Liver (tissue), 9 donors: ENCODE measurements around the gene SLC2A4. TPM values are rescaled to one million over a fixed set of nuclear protein-coding genes. Genes with fewer than 3 reads are reported as not detected.

Experiments used
- DNase-seq: peaks from one replicate; pipeline ENCODE4 v3.0.0-alpha.2; 2017; ENCODE audit warnings: low spot score
- H3K27ac ChIP-seq, 2 donors: one replicate each; pipeline ENCODE4 v1.7.0; 2013; ENCODE audit warnings: inconsistent platforms in 2 of 2, low read length in 2 of 2, control low read depth in 1 of 2, low read depth in 1 of 2, mild to moderate bottlenecking in 1 of 2
- H3K27me3 ChIP-seq, 4 donors: one replicate each; pipeline versions ENCODE4 v1.6.1 to v1.7.0; 2013; ENCODE audit warnings: low read length in 3 of 4, inconsistent platforms in 1 of 4, mild to moderate bottlenecking in 1 of 4, moderate library complexity in 1 of 4; ENCODE audit not compliant: control insufficient read depth in 4 of 4, insufficient read depth in 4 of 4
- H3K36me3 ChIP-seq, 4 donors: one replicate each; pipeline versions ENCODE4 v1.6.1 to v1.7.0; 2013; ENCODE audit warnings: low read length in 3 of 4, mild to moderate bottlenecking in 3 of 4, low read depth in 1 of 4, moderate library complexity in 1 of 4; ENCODE audit not compliant: control insufficient read depth in 4 of 4, insufficient read depth in 3 of 4
- H3K4me1 ChIP-seq, 4 donors: one replicate each; pipeline versions ENCODE4 v1.6.1 to v1.7.0; 2013; ENCODE audit warnings: low read length in 3 of 4, mild to moderate bottlenecking in 3 of 4, moderate library complexity in 1 of 4; ENCODE audit not compliant: control insufficient read depth in 4 of 4, insufficient read depth in 4 of 4
- H3K4me3 ChIP-seq, 3 donors: one replicate each; pipeline versions ENCODE4 v1.6.1 to v1.7.0; 2013; ENCODE audit warnings: low read length in 3 of 3, control low read depth in 1 of 3, low read depth in 1 of 3, mild to moderate bottlenecking in 1 of 3
- H3K9ac ChIP-seq, 2 donors: one replicate each; pipeline ENCODE4 v1.7.0; 2013; ENCODE audit warnings: low read length in 2 of 2, mild to moderate bottlenecking in 2 of 2, moderate library complexity in 2 of 2, control low read depth in 1 of 2, low read depth in 1 of 2
- H3K9me3 ChIP-seq, 4 donors: one replicate each; pipeline versions ENCODE4 v1.6.1 to v1.7.0; 2013; ENCODE audit warnings: low read length in 3 of 4; ENCODE audit not compliant: control insufficient read depth in 4 of 4
- ATF3 ChIP-seq: IDR thresholded peaks from 2 replicates; pipeline ENCODE4 v1.6.1; 2016; ENCODE audit warnings: antibody characterized with exemption
- CTCF ChIP-seq: fragments of 150-350 bp; IDR thresholded peaks from 2 replicates; pipeline ENCODE4 v1.5.1; 2017; ENCODE audit warnings: improper control_type of control experiment, low read depth, low read length; ENCODE audit not compliant: missing input control
- EGR1 ChIP-seq, 2 donors: IDR thresholded peaks; 2 replicates each; pipeline ENCODE4 v1.6.1; 2016 to 2018; ENCODE audit warnings: antibody characterized with exemption in 2 of 2, low read depth in 2 of 2
- FOXA1 ChIP-seq: IDR thresholded peaks from 2 replicates; pipeline ENCODE4 v1.6.1; 2016; ENCODE audit warnings: antibody characterized with exemption
- FOXA2 ChIP-seq: IDR thresholded peaks from 2 replicates; pipeline ENCODE4 v1.6.1; 2016; ENCODE audit warnings: antibody characterized with exemption
- GABPA ChIP-seq, 2 donors: IDR thresholded peaks in 1 of 2; conservative IDR thresholded peaks in 1 of 2; 2 replicates each; pipeline ENCODE4 v1.6.1; 2016; ENCODE audit warnings: antibody characterized with exemption in 2 of 2, mild to moderate bottlenecking in 1 of 2, moderate library complexity in 1 of 2
- HNF4A ChIP-seq, 2 donors: conservative IDR thresholded peaks; 2 replicates each; pipeline ENCODE4 v1.6.1; 2016; ENCODE audit warnings: antibody characterized with exemption in 2 of 2, mild to moderate bottlenecking in 2 of 2
- HNF4G ChIP-seq: IDR thresholded peaks from 2 replicates; pipeline ENCODE4 v1.6.1; 2016; ENCODE audit warnings: antibody characterized with exemption
- JUND ChIP-seq, 2 donors: IDR thresholded peaks; 2 replicates each; pipeline ENCODE4 v1.6.1; 2016; ENCODE audit warnings: antibody characterized with exemption in 2 of 2
- MAX ChIP-seq: IDR thresholded peaks from 2 replicates; pipeline ENCODE4 v1.6.1; 2016; ENCODE audit warnings: antibody characterized with exemption
- NR2F2 ChIP-seq: IDR thresholded peaks from 2 replicates; pipeline ENCODE4 v1.6.1; 2016; ENCODE audit warnings: antibody characterized with exemption
- RAD21 ChIP-seq, 2 donors: IDR thresholded peaks; 2 replicates each; pipeline ENCODE4 v1.6.1; 2016; ENCODE audit warnings: antibody characterized with exemption in 2 of 2, mild to moderate bottlenecking in 2 of 2
- REST ChIP-seq: IDR thresholded peaks from 2 replicates; pipeline ENCODE4 v1.6.1; 2016; ENCODE audit warnings: antibody characterized with exemption, mild to moderate bottlenecking
- RXRA ChIP-seq, 2 donors: IDR thresholded peaks; 2 replicates each; pipeline ENCODE4 v1.6.1; 2017 to 2018; ENCODE audit warnings: antibody characterized with exemption in 2 of 2, mild to moderate bottlenecking in 1 of 2
- SP1 ChIP-seq: IDR thresholded peaks from 2 replicates; pipeline ENCODE4 v1.6.1; 2018; ENCODE audit warnings: antibody characterized with exemption, mild to moderate bottlenecking
- TAF1 ChIP-seq: conservative IDR thresholded peaks from 2 replicates; pipeline ENCODE4 v1.6.1; 2016; ENCODE audit warnings: antibody characterized with exemption, mild to moderate bottlenecking
- YY1 ChIP-seq: IDR thresholded peaks from 2 replicates; pipeline ENCODE4 v1.6.1; 2016; ENCODE audit warnings: antibody characterized with exemption, mild to moderate bottlenecking
- ZBTB33 ChIP-seq: IDR thresholded peaks from 2 replicates; pipeline ENCODE4 v1.6.1; 2016; ENCODE audit warnings: antibody characterized with exemption
- WGBS: extraction: QIAGEN DNeasy Blood & Tissue Kit; methylation state at CpG from one replicate; pipeline ENCODE4 v1.1.7; 2013; 5-methylcytosine and 5-hydroxymethylcytosine counted together
- polyA plus RNA-seq, 2 donors: library from polyadenylated mRNA; stranded (reverse) in 1 of 2; unstranded in 1 of 2; fragments of 200-250 nt in 1 of 2; fragments of >200 nt in 1 of 2; fragmentation: Nextera tagmentation in 1 of 2; extraction: Ambion mirVana in 1 of 2; gene quantifications; one replicate each; pipeline versions ENCODE4 v1.2.1 to v1.2.3, GENCODE V29; 2013 to 2015
- total RNA-seq, 2 donors: library from RNA; depleted of rRNA; stranded (reverse); fragments of >200 nt; gene quantifications; one replicate each; pipeline ENCODE4 v1.2.3, GENCODE V29; 2014
- donor health status: healthy.
- donor health status: healthy.
- donor health status: healthy.
- donor health status: healthy.
- donor health status: healthy.

Gene SLC2A4
- total and polyA plus RNA-seq, 4 donors, result 0.42 to 10.6 (median 1.6) TPM

GRCh38 chr17:7292194-7292593, 10.7 kb downstream of the SLC2A4 start:
- Histone ChIP-seq H3K27me3 (no peaks in the 10 kb centered on the region), H3K9ac (no peak overlapping the region), H3K9me3 (no peaks in the 10 kb centered on the region), H3K4me1 (peaks cover 11 to 28% (median 17%) of the 10 kb centered on the region in 4 donors), H3K36me3 (no peaks in the 10 kb centered on the region), H3K4me3 (no peak overlapping the region), H3K27ac (no peak overlapping the region)
- DNase-seq, result no peak
- WGBS, result 88% methylated on average over 2 of the region's 2 CpGs
- no peak for TF ChIP-seq GABPA (IDR thresholded peaks at IDR 0.05 in 1 of 2, conservative IDR thresholded peaks at IDR 0.05 in 1 of 2)
- TF ChIP-seq RXRA (IDR thresholded peaks at IDR 0.05), result no peak
- TF ChIP-seq FOXA1, result no peak
- no peak for TF ChIP-seq YY1
- no peak for TF ChIP-seq TAF1

- 57% methylated on average over 6 of the region's 6 CpGs for WGBS
- H3K9me3 ChIP-seq, result no peaks in the 10 kb centered on the region
- H3K27me3 ChIP-seq, result no peaks in the 10 kb centered on the region
- H3K36me3 ChIP-seq, result no peaks in the 10 kb centered on the region
- no peak overlapping the region for H3K27ac ChIP-seq
- H3K9ac ChIP-seq, result no peak overlapping the region
- no peak overlapping the region for H3K4me3 ChIP-seq
- peaks cover 11 to 28% (median 17%) of the 10 kb centered on the region in 4 donors for H3K4me1 ChIP-seq
- TF ChIP-seq FOXA1 (no peak), RAD21 (IDR thresholded peaks at IDR 0.05) (no peak), SP1 (no peak), HNF4G (no peak), RXRA (IDR thresholded peaks at IDR 0.05) (no peak), CTCF (no peak), JUND (IDR thresholded peaks at IDR 0.05) (no peak), FOXA2 (no peak), YY1 (no peak), EGR1 (IDR thresholded peaks at IDR 0.05; ENCODE audit: low read depth in 2 of 2) (no peak), ATF3 (no peak), GABPA (IDR thresholded peaks at IDR 0.05 in 1 of 2, conservative IDR thresholded peaks at IDR 0.05 in 1 of 2) (no peak), ZBTB33 (no peak), NR2F2 (no peak), MAX (no peak), HNF4A (conservative IDR thresholded peaks at IDR 0.05) (no peak), REST (no peak), TAF1 (no peak)
- no peak for DNase-seq
Observed at GRCh38 chr17:7292729-7293128, 11.2 kb downstream of the SLC2A4 start.
